ENCODE results near the gene C12orf42. TPM values are rescaled to one million over a fixed set of nuclear protein-coding genes. Genes with fewer than 3 reads are reported as not detected.

Gene C12orf42
- total and polyA plus RNA-seq, 7 donors = 0.93 TPM; not detected in 6

DNA sequence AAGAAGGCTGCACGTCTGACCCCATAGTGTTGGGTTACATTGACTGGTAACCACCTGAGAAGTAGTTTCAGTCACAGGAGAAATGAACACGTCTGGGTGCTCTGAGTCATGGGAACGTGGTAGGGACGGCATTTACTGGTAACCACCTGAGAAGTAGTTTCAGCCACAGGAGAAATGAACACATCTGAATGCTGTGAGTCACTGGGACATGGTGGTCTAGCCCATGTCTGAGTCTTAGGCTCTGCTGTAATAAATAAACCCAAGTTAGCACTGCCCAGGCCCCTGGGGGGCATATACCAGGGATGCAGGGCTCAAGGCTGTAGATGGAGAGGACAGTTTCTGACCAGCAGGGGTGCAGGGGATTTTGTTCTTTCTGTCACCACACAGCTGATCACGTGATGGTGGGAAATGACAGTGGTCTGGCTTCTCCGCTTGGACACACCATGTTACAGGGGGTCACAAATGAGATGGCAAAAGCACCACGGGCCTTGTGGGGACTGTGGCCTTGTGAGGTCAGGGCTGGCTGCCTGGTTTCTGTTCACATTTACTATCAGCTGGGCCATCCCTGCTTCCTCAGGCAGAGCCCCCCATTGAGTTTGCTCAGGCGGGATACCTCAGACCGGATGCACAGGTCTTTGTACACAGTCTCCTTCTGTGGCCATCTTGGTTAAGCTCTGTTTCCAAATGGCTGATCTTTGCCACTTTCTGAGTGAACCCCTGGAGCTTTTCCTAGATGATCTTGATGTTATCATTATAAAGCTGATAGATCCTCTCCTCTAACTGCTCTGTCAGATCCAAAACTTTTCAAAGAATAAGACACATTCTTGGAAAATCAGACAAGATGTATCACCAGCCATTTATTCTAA, 9.8 kb upstream of the C12orf42 start:
- WGBS, 2 donors = 69 to 73% methylated on average over 9 of the region's 9 CpGs
- intact Hi-C loops (cut with DNase I) = no loop called here
- no peak for DNase-seq
- Histone ChIP-seq H3K36me3 (no peaks in the 10 kb centered on the region), H3K4me1 (no peaks in the 10 kb centered on the region), H3K4me3 (no peak overlapping the region), H3K9me3 (no peaks in the 10 kb centered on the region), H3K27me3 (no peaks in the 10 kb centered on the region), H3K27ac (no peak overlapping the region)
- TF ChIP-seq EP300 (IDR thresholded peaks at IDR 0.05) (no peak), POLR2AphosphoS5 (IDR thresholded peaks at IDR 0.05) (no peak), POLR2A (IDR thresholded peaks at IDR 0.05) (no peak)
- TF ChIP-seq, protein P1, sequence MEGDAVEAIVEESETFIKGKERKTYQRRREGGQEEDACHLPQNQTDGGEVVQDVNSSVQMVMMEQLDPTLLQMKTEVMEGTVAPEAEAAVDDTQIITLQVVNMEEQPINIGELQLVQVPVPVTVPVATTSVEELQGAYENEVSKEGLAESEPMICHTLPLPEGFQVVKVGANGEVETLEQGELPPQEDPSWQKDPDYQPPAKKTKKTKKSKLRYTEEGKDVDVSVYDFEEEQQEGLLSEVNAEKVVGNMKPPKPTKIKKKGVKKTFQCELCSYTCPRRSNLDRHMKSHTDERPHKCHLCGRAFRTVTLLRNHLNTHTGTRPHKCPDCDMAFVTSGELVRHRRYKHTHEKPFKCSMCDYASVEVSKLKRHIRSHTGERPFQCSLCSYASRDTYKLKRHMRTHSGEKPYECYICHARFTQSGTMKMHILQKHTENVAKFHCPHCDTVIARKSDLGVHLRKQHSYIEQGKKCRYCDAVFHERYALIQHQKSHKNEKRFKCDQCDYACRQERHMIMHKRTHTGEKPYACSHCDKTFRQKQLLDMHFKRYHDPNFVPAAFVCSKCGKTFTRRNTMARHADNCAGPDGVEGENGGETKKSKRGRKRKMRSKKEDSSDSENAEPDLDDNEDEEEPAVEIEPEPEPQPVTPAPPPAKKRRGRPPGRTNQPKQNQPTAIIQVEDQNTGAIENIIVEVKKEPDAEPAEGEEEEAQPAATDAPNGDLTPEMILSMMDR (IDR thresholded peaks at IDR 0.05) = no peak

DNA sequence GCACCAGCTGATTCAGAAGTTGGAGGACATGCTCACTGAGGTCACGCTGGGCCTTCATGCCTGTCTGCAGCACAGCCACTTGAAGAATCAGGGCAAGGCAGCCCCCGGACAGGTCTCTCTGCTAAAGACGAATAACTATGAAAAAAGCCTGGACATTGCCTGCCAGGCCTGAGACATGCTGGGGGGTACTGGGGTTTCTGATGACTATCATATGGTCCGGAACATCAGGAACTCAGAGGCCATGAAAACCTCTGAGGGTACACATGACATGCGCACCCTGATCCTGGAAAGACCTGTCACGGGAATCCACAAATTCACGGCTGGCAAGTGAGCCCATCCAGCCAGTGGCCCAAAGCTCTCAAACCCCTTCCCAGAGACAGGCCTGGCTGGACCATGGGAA, 8.8 kb upstream of the C12orf42 start:
- intact Hi-C loops (cut with DNase I) = no loop called here
- Histone ChIP-seq H3K9me3 (no peaks in the 10 kb centered on the region), H3K27ac (no peak overlapping the region), H3K4me3 (no peak overlapping the region), H3K36me3 (no peaks in the 10 kb centered on the region), H3K4me1 (no peaks in the 10 kb centered on the region), H3K27me3 (no peaks in the 10 kb centered on the region)
- 93% methylated on average over 7 of the region's 7 CpGs for WGBS, 2 donors
- TF ChIP-seq, protein P1 (IDR thresholded peaks at IDR 0.05) = no peak
- TF ChIP-seq POLR2A (IDR thresholded peaks at IDR 0.05) (no peak), EP300 (IDR thresholded peaks at IDR 0.05) (no peak), POLR2AphosphoS5 (IDR thresholded peaks at IDR 0.05) (no peak)
- no peak for DNase-seq

DNA sequence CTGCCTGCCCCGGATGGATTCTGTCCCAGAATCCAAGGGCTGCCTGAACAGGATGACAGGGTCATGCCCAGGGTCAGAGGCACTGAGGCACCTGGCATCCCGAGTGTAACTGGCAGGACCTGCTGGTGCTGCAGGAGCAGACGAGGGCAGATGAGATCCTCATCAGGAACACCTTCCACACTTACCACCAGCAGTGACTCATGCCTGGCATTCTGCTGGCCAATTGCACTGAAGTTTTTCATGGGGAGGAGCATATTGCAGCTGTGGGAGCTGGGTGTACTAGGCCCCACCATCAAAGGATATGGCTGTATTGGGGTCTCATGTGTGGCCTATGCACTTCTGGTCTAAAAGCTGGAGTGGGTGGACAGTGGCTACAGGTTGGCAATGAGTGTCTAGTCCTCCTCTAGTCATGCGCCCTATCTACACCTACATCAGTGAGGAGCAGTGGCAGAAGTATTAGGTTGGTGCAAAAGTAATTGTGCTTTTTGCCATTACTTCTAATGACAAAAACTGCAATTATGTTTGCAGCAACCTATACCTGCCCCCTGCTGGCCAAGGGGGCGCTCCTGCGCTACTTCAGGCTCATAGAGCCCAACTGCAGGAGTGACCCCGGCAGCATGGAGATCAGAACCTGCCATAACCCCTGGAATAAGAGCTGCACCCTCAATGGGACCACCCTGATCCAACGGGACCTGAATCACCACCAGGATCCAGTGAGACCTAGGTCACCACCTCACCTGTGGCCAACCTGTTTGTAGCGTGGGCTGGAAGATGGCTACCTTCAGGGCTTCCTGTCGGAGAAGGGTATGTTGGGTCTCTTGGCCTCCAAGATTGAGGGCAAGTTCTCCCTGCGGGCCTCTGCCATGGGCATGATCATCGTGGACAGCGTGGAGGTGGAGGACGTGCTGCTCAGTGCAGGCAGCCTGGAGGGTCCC, 8.0 kb upstream of the C12orf42 start:
- Histone ChIP-seq H3K27me3 (no peaks in the 10 kb centered on the region), H3K4me1 (no peaks in the 10 kb centered on the region), H3K27ac (no peak overlapping the region), H3K9me3 (no peaks in the 10 kb centered on the region), H3K36me3 (no peaks in the 10 kb centered on the region), H3K4me3 (no peak overlapping the region)
- TF ChIP-seq EP300 (IDR thresholded peaks at IDR 0.05) = no peak
- no peak for TF ChIP-seq POLR2AphosphoS5 (IDR thresholded peaks at IDR 0.05)
- no peak for TF ChIP-seq POLR2A (IDR thresholded peaks at IDR 0.05)
- TF ChIP-seq, protein P1 (IDR thresholded peaks at IDR 0.05) = no peak
- 74 to 81% methylated on average over 14 of the region's 14 CpGs for WGBS, 2 donors
- no peak for DNase-seq
- intact Hi-C loops (cut with DNase I) = no loop called here

DNA sequence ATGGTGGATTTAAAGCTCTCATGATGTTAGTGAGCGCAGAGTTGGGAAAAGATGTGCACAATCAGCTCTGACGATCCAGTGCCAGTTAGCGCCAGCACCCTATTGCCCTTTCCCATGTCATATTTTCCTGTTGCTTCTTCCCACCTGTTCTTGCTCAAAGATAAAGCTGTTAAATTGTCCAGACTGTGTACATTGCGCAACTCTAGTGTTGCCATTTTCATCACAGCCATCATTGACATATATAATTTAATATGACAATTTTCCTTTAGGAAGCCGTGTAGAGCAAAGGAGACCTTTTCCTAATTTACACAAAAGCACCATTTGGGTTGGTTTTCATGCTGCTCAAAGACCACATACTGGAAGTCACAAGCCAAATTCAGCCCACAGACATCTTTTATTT, 5.7 kb upstream of the C12orf42 start:
- no peaks in the 10 kb centered on the region for H3K4me1 ChIP-seq
- H3K4me3 ChIP-seq = no peak overlapping the region
- DNase-seq = no peak
- peaks cover 0 to 11% (median 4%) of the 10 kb centered on the region in 3 donors for H3K27me3 ChIP-seq
- H3K27ac ChIP-seq = no peak overlapping the region
- 66 to 88% methylated on average over 5 of the region's 5 CpGs for WGBS, 2 donors
- TF ChIP-seq, protein P1 (IDR thresholded peaks at IDR 0.05) = no peak
- no peaks in the 10 kb centered on the region for H3K9me3 ChIP-seq
- intact Hi-C loops (cut with DNase I) = no loop called here
- no peaks in the 10 kb centered on the region for H3K36me3 ChIP-seq

Data from sigmoid colon (tissue), 7 donors.